ENCODE data around the gene SIAH3. TPM values are rescaled to one million over a fixed set of nuclear protein-coding genes. Genes with fewer than 3 reads are reported as not detected.
A peak's percentile ranks its signal among the peaks of the same experiment; 100 is the strongest.

Gene SIAH3
- total RNA-seq = 10 to 100 TPM in 1 of 2 donors, 1 to 10 TPM in 1; 3.5 to 11.5 TPM
- 10 to 100 TPM; 13.3 to 15.1 TPM for polyA plus RNA-seq (ENCODE audit: insufficient read length in 2 of 2)
- long read RNA-seq, donor 1, full-length matches to known transcripts = 3 of 3 reads
- long read RNA-seq, donor 1, partial matches to known transcripts = 0 of 3 reads
- long read RNA-seq, donor 1, other reads (novel, unspliced or antisense) = 0 of 3 reads
- long read RNA-seq, donor 2, full-length matches to known transcripts = 2 of 2 reads
- long read RNA-seq, donor 2, partial matches to known transcripts = 0 of 2 reads
- long read RNA-seq, donor 2, other reads (novel, unspliced or antisense) = 0 of 2 reads
- long read RNA-seq, donor 3, full-length matches to known transcripts = 2 of 2 reads
- long read RNA-seq, donor 3, partial matches to known transcripts = 0 of 2 reads
- long read RNA-seq, donor 3, other reads (novel, unspliced or antisense) = 0 of 2 reads
- long read RNA-seq, donor 4 = 0 reads

GRCh38 chr13:45851171-45851921 is at the start of gene SIAH3:
Gene SIAH3, minus strand, starts transcription at chr13:45851753. Its CDS starts 124 bp downstream, at chr13:45851629.
- peaks cover 29% of the 10 kb centered on the region for H3K4me1 ChIP-seq (ENCODE audit: control insufficient read depth, insufficient read depth, low read length)
- peak within 1 kb of the TSS; percentile 55 for H3K4me3 ChIP-seq (ENCODE audit: low read depth, low read length)
- DNase-seq (ENCODE audit: low read depth in 4 of 6, low spot score in 6 of 6) = peak in 2 of 6 donors; percentile 89 to 97
- peak within 1 kb of the TSS; percentile 29 for H3K27ac ChIP-seq (ENCODE audit: low read depth, low read length)
- 2% methylated on average over 31 of the region's 35 CpGs for WGBS (ENCODE audit: insufficient coverage)
- no peaks in the 10 kb centered on the region for H3K36me3 ChIP-seq (ENCODE audit: control insufficient read depth, insufficient read depth, low read length)
- H3K27me3 ChIP-seq (ENCODE audit: control insufficient read depth, insufficient read depth, low read length) = peaks cover 15% of the 10 kb centered on the region
- H3K9me3 ChIP-seq (ENCODE audit: control insufficient read depth, insufficient read depth, low read length) = peaks cover 4% of the 10 kb centered on the region

- H3K36me3 ChIP-seq (ENCODE audit: control insufficient read depth, insufficient read depth, low read length) = no peaks in the 10 kb centered on the region
- no peak overlapping the region for H3K4me3 ChIP-seq (ENCODE audit: low read depth, low read length)
- H3K9me3 ChIP-seq (ENCODE audit: control insufficient read depth, insufficient read depth, low read length) = no peaks in the 10 kb centered on the region
- H3K4me1 ChIP-seq (ENCODE audit: control insufficient read depth, insufficient read depth, low read length) = peaks cover 14% of the 10 kb centered on the region
- no peak overlapping the region for H3K27ac ChIP-seq (ENCODE audit: low read depth, low read length)
- peak in 2 of 6 donors; percentile 15 to 53 for DNase-seq (ENCODE audit: low read depth in 4 of 6, low spot score in 6 of 6)
- H3K27me3 ChIP-seq (ENCODE audit: control insufficient read depth, insufficient read depth, low read length) = no peaks in the 10 kb centered on the region
- whole genome bisulfite sequencing (ENCODE audit: insufficient coverage) = 60% methylated on average over 1 of the region's 3 CpGs
Observed at GRCh38 chr13:45899406-45899805, 47.9 kb upstream of the SIAH3 start.

GRCh38 chr13:45897562-45897961 is 46.0 kb upstream of the SIAH3 start:
- DNase-seq (ENCODE audit: low read depth in 4 of 6, low spot score in 6 of 6) = no peak
- no peaks in the 10 kb centered on the region for H3K9me3 ChIP-seq (ENCODE audit: control insufficient read depth, insufficient read depth, low read length)
- no peak overlapping the region for H3K4me3 ChIP-seq (ENCODE audit: low read depth, low read length)
- no peak overlapping the region for H3K27ac ChIP-seq (ENCODE audit: low read depth, low read length)
- H3K36me3 ChIP-seq (ENCODE audit: control insufficient read depth, insufficient read depth, low read length) = no peaks in the 10 kb centered on the region
- H3K27me3 ChIP-seq (ENCODE audit: control insufficient read depth, insufficient read depth, low read length) = no peaks in the 10 kb centered on the region
- 94% methylated on average over 2 of the region's 2 CpGs for WGBS (ENCODE audit: insufficient coverage)
- peaks cover 14% of the 10 kb centered on the region for H3K4me1 ChIP-seq (ENCODE audit: control insufficient read depth, insufficient read depth, low read length)

GRCh38 chr13:45896285-45896684 is 44.7 kb upstream of the SIAH3 start:
- Histone ChIP-seq H3K9me3 (ENCODE audit: control insufficient read depth, insufficient read depth, low read length) (no peaks in the 10 kb centered on the region), H3K36me3 (ENCODE audit: control insufficient read depth, insufficient read depth, low read length) (no peaks in the 10 kb centered on the region), H3K4me3 (ENCODE audit: low read depth, low read length) (no peak overlapping the region), H3K27me3 (ENCODE audit: control insufficient read depth, insufficient read depth, low read length) (no peaks in the 10 kb centered on the region), H3K4me1 (ENCODE audit: control insufficient read depth, insufficient read depth, low read length) (peaks cover 14% of the 10 kb centered on the region), H3K27ac (ENCODE audit: low read depth, low read length) (no peak overlapping the region)
- 72% methylated on average over 5 of the region's 5 CpGs for WGBS (ENCODE audit: insufficient coverage)
- DNase-seq (ENCODE audit: low read depth in 4 of 6, low spot score in 6 of 6) = peak in 3 of 6 donors; percentile 26 to 51 (median 46)

GRCh38 chr13:45895881-45896280 is 44.3 kb upstream of the SIAH3 start:
- no peaks in the 10 kb centered on the region for H3K27me3 ChIP-seq (ENCODE audit: control insufficient read depth, insufficient read depth, low read length)
- H3K27ac ChIP-seq (ENCODE audit: low read depth, low read length) = no peak overlapping the region
- H3K36me3 ChIP-seq (ENCODE audit: control insufficient read depth, insufficient read depth, low read length) = no peaks in the 10 kb centered on the region
- peak in 3 of 6 donors; percentile 33 to 79 (median 63) for DNase-seq (ENCODE audit: low read depth in 4 of 6, low spot score in 6 of 6)
- H3K4me3 ChIP-seq (ENCODE audit: low read depth, low read length) = no peak overlapping the region
- H3K4me1 ChIP-seq (ENCODE audit: control insufficient read depth, insufficient read depth, low read length) = peaks cover 14% of the 10 kb centered on the region
- H3K9me3 ChIP-seq (ENCODE audit: control insufficient read depth, insufficient read depth, low read length) = no peaks in the 10 kb centered on the region
- WGBS (ENCODE audit: insufficient coverage) = no CpG with 5 or more reads among the region's 2 CpGs

GRCh38 chr13:45892513-45892912 is 41.0 kb upstream of the SIAH3 start:
- H3K36me3 ChIP-seq (ENCODE audit: control insufficient read depth, insufficient read depth, low read length) = no peaks in the 10 kb centered on the region
- peak in 1 of 6 donors; percentile 66 for DNase-seq (ENCODE audit: low read depth in 4 of 6, low spot score in 6 of 6)
- no peaks in the 10 kb centered on the region for H3K9me3 ChIP-seq (ENCODE audit: control insufficient read depth, insufficient read depth, low read length)
- H3K27ac ChIP-seq (ENCODE audit: low read depth, low read length) = no peak overlapping the region
- no peaks in the 10 kb centered on the region for H3K27me3 ChIP-seq (ENCODE audit: control insufficient read depth, insufficient read depth, low read length)
- peaks cover 12% of the 10 kb centered on the region for H3K4me1 ChIP-seq (ENCODE audit: control insufficient read depth, insufficient read depth, low read length)
- H3K4me3 ChIP-seq (ENCODE audit: low read depth, low read length) = no peak overlapping the region

GRCh38 chr13:45889590-45890243 is 38.2 kb upstream of the SIAH3 start:
- no peak for DNase-seq (ENCODE audit: low read depth in 4 of 6, low spot score in 6 of 6)
- no peak overlapping the region for H3K4me3 ChIP-seq (ENCODE audit: low read depth, low read length)
- no peak overlapping the region for H3K27ac ChIP-seq (ENCODE audit: low read depth, low read length)
- no peaks in the 10 kb centered on the region for H3K27me3 ChIP-seq (ENCODE audit: control insufficient read depth, insufficient read depth, low read length)
- H3K9me3 ChIP-seq (ENCODE audit: control insufficient read depth, insufficient read depth, low read length) = no peaks in the 10 kb centered on the region
- 100% methylated on average over 1 of the region's 5 CpGs for WGBS (ENCODE audit: insufficient coverage)
- no peaks in the 10 kb centered on the region for H3K36me3 ChIP-seq (ENCODE audit: control insufficient read depth, insufficient read depth, low read length)
- no peaks in the 10 kb centered on the region for H3K4me1 ChIP-seq (ENCODE audit: control insufficient read depth, insufficient read depth, low read length)

GRCh38 chr13:45886466-45886865 is 34.9 kb upstream of the SIAH3 start:
- H3K36me3 ChIP-seq (ENCODE audit: control insufficient read depth, insufficient read depth, low read length) = no peaks in the 10 kb centered on the region
- no peaks in the 10 kb centered on the region for H3K9me3 ChIP-seq (ENCODE audit: control insufficient read depth, insufficient read depth, low read length)
- no peak for DNase-seq (ENCODE audit: low read depth in 4 of 6, low spot score in 6 of 6)
- WGBS (ENCODE audit: insufficient coverage) = 85% methylated on average over 7 of the region's 7 CpGs
- H3K27ac ChIP-seq (ENCODE audit: low read depth, low read length) = no peak overlapping the region
- no peaks in the 10 kb centered on the region for H3K27me3 ChIP-seq (ENCODE audit: control insufficient read depth, insufficient read depth, low read length)
- H3K4me3 ChIP-seq (ENCODE audit: low read depth, low read length) = no peak overlapping the region
- H3K4me1 ChIP-seq (ENCODE audit: control insufficient read depth, insufficient read depth, low read length) = no peaks in the 10 kb centered on the region

GRCh38 chr13:45885194-45885593 is 33.6 kb upstream of the SIAH3 start:
- no peaks in the 10 kb centered on the region for H3K36me3 ChIP-seq (ENCODE audit: control insufficient read depth, insufficient read depth, low read length)
- H3K27ac ChIP-seq (ENCODE audit: low read depth, low read length) = no peak overlapping the region
- H3K9me3 ChIP-seq (ENCODE audit: control insufficient read depth, insufficient read depth, low read length) = no peaks in the 10 kb centered on the region
- H3K4me1 ChIP-seq (ENCODE audit: control insufficient read depth, insufficient read depth, low read length) = no peaks in the 10 kb centered on the region
- H3K4me3 ChIP-seq (ENCODE audit: low read depth, low read length) = no peak overlapping the region
- no peaks in the 10 kb centered on the region for H3K27me3 ChIP-seq (ENCODE audit: control insufficient read depth, insufficient read depth, low read length)
- 89% methylated on average over 4 of the region's 5 CpGs for WGBS (ENCODE audit: insufficient coverage)
- DNase-seq (ENCODE audit: low read depth in 4 of 6, low spot score in 6 of 6) = no peak

All from spinal cord (tissue), 10 donors.